NCI-H2107 treated with DMSO at 0.1 percent for 48 hours (cell line): Measurements from ENCODE around the gene ITGA4.
"Not testable (repeated sequence)": the region's sequence is repeated elsewhere in the genome, so short reads cannot be mapped to it uniquely, and the experiment has no call there.

ENCODE experiments used
- DNase-seq: peaks from one replicate; lab custom pipeline; 2025; ENCODE audit not compliant: unreplicated experiment; lab: John Stamatoyannopoulos, UW

The ITGA4 gene

GRCh38 chr2:181457121-181457740 is at the start of gene ITGA4:
Gene ITGA4, plus strand, starts transcription at chr2:181457386. Its CDS starts 269 bp downstream, at chr2:181457655.
- DNase-seq: no peak

GRCh38 chr2:181408861-181409260 is 48.3 kb upstream of the ITGA4 start:
- DNase-seq: no peak

GRCh38 chr2:181411105-181411849 is 45.9 kb upstream of the ITGA4 start:
- DNase-seq: peak; percentile 83

- no peak for DNase-seq
Measured at GRCh38 chr2:181419129-181419855, 37.9 kb upstream of the ITGA4 start.

GRCh38 chr2:181420259-181421130 is 36.7 kb upstream of the ITGA4 start:
- no peak for DNase-seq

- no peak for DNase-seq
Measured at GRCh38 chr2:181421131-181421458, 36.1 kb upstream of the ITGA4 start.

- no peak for DNase-seq
Measured at GRCh38 chr2:181421464-181421863, 35.7 kb upstream of the ITGA4 start.

- DNase-seq: peak; percentile 75
Measured at GRCh38 chr2:181426672-181427071, 30.5 kb upstream of the ITGA4 start.

- DNase-seq: no peak
Measured at GRCh38 chr2:181430406-181431118, 26.6 kb upstream of the ITGA4 start.

- DNase-seq: no peak
Measured at GRCh38 chr2:181431674-181432073, 25.5 kb upstream of the ITGA4 start.

- DNase-seq: no peak
Measured at GRCh38 chr2:181438261-181438660, 18.9 kb upstream of the ITGA4 start.

- DNase-seq: no peak
Measured at GRCh38 chr2:181440344-181440743, 16.8 kb upstream of the ITGA4 start.

- peak; percentile 20 for DNase-seq
Measured at GRCh38 chr2:181440919-181441318, 16.3 kb upstream of the ITGA4 start.

GRCh38 chr2:181441670-181442069 is 15.5 kb upstream of the ITGA4 start:
- no peak for DNase-seq

- no peak for DNase-seq
Measured at GRCh38 chr2:181444654-181445053, 12.5 kb upstream of the ITGA4 start.

- DNase-seq: no peak
Measured at GRCh38 chr2:181446985-181447384, 10.2 kb upstream of the ITGA4 start.

- not testable (repeated sequence) for DNase-seq
Measured at GRCh38 chr2:181449278-181449677, 7.9 kb upstream of the ITGA4 start.

GRCh38 chr2:181454686-181455450 is 2.3 kb upstream of the ITGA4 start:
- no peak for DNase-seq

- DNase-seq: no peak
Measured at GRCh38 chr2:181456660-181457120, 496 bp upstream of the ITGA4 start.
